Right hindlimb (tissue), 1 donor: ENCODE data around the gene GDPD2.
"Not testable (repeated sequence)": the region's sequence is repeated elsewhere in the genome, so short reads cannot be mapped to it uniquely, and the experiment has no call there.

Experiments used
- DNase-seq: peaks from one replicate; pipeline ENCODE4 v3.0.0-alpha.2; 2018

The GDPD2 gene

GRCh38 chrX:70422851-70423341 is at the start of gene GDPD2:
GDPD2 (plus strand) TSS chrX:70423314; CDS start chrX:70424985, 1,671 bp downstream.
- peak; percentile 26 for DNase-seq

- DNase-seq = no peak
These were observed 36.9 kb upstream of the GDPD2 start for GRCh38 chrX:70386235-70386634.

GRCh38 chrX:70398899-70399298 is 24.2 kb upstream of the GDPD2 start:
- DNase-seq = no peak

- not testable (repeated sequence) for DNase-seq
These were observed 22.9 kb upstream of the GDPD2 start for GRCh38 chrX:70400181-70400580.

GRCh38 chrX:70402721-70403120 is 20.4 kb upstream of the GDPD2 start:
- no peak for DNase-seq

GRCh38 chrX:70405003-70405402 is 18.1 kb upstream of the GDPD2 start:
- DNase-seq = no peak

- DNase-seq = no peak
These were observed 12.2 kb upstream of the GDPD2 start for GRCh38 chrX:70410921-70411320.

GRCh38 chrX:70411475-70411874 is 11.6 kb upstream of the GDPD2 start:
- no peak for DNase-seq

- no peak for DNase-seq
These were observed 1.5 kb upstream of the GDPD2 start for GRCh38 chrX:70421618-70422017.

GRCh38 chrX:70423936-70424675 is 992 bp downstream of the GDPD2 start:
- no peak for DNase-seq

GRCh38 chrX:70424801-70425200 is 1.7 kb downstream of the GDPD2 start:
- no peak for DNase-seq

- no peak for DNase-seq
These were observed 3.5 kb downstream of the GDPD2 start for GRCh38 chrX:70426286-70427278.

- DNase-seq = no peak
These were observed 4.3 kb downstream of the GDPD2 start for GRCh38 chrX:70427365-70427764.

GRCh38 chrX:70429759-70430158 is 6.6 kb downstream of the GDPD2 start:
- DNase-seq = no peak

GRCh38 chrX:70432936-70433847 is 10.1 kb downstream of the GDPD2 start:
- no peak for DNase-seq

GRCh38 chrX:70433848-70434351 is 10.8 kb downstream of the GDPD2 start:
- DNase-seq = peak; percentile 49

- peak; percentile 87 for DNase-seq
These were observed 11.3 kb downstream of the GDPD2 start for GRCh38 chrX:70434352-70434866.

- DNase-seq = no peak
These were observed 11.9 kb downstream of the GDPD2 start for GRCh38 chrX:70434914-70435586.

- no peak for DNase-seq
These were observed 13.2 kb downstream of the GDPD2 start for GRCh38 chrX:70436343-70436742.

GRCh38 chrX:70437011-70437410 is 13.9 kb downstream of the GDPD2 start:
- DNase-seq = no peak

- DNase-seq = no peak
These were observed 15.0 kb downstream of the GDPD2 start for GRCh38 chrX:70437921-70438665.
